ENCODE data around the gene GOLGA6L1.
"Not testable (repeated sequence)": the region's sequence is repeated elsewhere in the genome, so short reads cannot be mapped to it uniquely, and the experiment has no call there.

- not testable (repeated sequence) for TF ChIP-seq CTCF, POLR2A (IDR thresholded peaks at IDR 0.05)
Observed at GRCh38 chr15:23181201-23181600, 44.6 kb upstream of the GOLGA6L1 start.
